Testis (tissue), 2 donors: ENCODE results near the gene MPHOSPH9.
A peak's percentile ranks its signal among the peaks of the same experiment; 100 is the strongest.

Source experiments
- CTCF ChIP-seq, 3 experiments: fragments of 450-650 bp in 2 of 3; fragments of 200-600 bp in 1 of 3; sonication (generic) in 1 of 3; IDR thresholded peaks; one replicate each; pipeline ENCODE4 v1.5.1; 2016 to 2019; ENCODE audit warnings: antibody characterized with exemption in 3 of 3, mild to moderate bottlenecking in 2 of 3, moderate library complexity in 1 of 3
- POLR2A ChIP-seq: fragments of 450-650 bp; IDR thresholded peaks from one replicate; pipeline ENCODE4 v1.6.1; 2017; ENCODE audit warnings: antibody characterized with exemption, mild to moderate bottlenecking, moderate library complexity

- TF ChIP-seq CTCF (IDR thresholded peaks at IDR 0.05) (peak in 1 of 3 experiments; percentile 18), POLR2A (peak; percentile 81)
Observed at GRCh38 chr12:123232807-123233504, at the start of gene MPHOSPH9, which contains the start of gene MTRFR.
